ENCODE measurements around the gene KRT81.
"Not testable (repeated sequence)": the region's sequence is repeated elsewhere in the genome, so short reads cannot be mapped to it uniquely, and the experiment has no call there.

KRT81 gene

GRCh38 chr12:52253391-52254179 is 37.7 kb downstream of the KRT81 start:
- no peak for DNase-seq (ENCODE audit: low read depth in 2 of 2)

- DNase-seq (ENCODE audit: low read depth in 2 of 2) = no peak
These were observed 38.5 kb downstream of the KRT81 start for GRCh38 chr12:52252728-52253343.

- not testable (repeated sequence) for DNase-seq (ENCODE audit: low read depth in 2 of 2)
These were observed 39.1 kb downstream of the KRT81 start for GRCh38 chr12:52252175-52252615.

GRCh38 chr12:52251367-52252051 is 39.8 kb downstream of the KRT81 start:
- no peak for DNase-seq (ENCODE audit: low read depth in 2 of 2)

- DNase-seq (ENCODE audit: low read depth in 2 of 2) = no peak
These were observed 41.0 kb downstream of the KRT81 start for GRCh38 chr12:52250048-52250990.

- no peak for DNase-seq (ENCODE audit: low read depth in 2 of 2)
These were observed 41.8 kb downstream of the KRT81 start for GRCh38 chr12:52249511-52250047.

GRCh38 chr12:52248541-52249461 is 42.5 kb downstream of the KRT81 start:
- DNase-seq (ENCODE audit: low read depth in 2 of 2) = no peak

GRCh38 chr12:52247622-52248540 is 43.5 kb downstream of the KRT81 start:
- DNase-seq (ENCODE audit: low read depth in 2 of 2) = no peak

- no peak for DNase-seq (ENCODE audit: low read depth in 2 of 2)
These were observed 44.4 kb downstream of the KRT81 start for GRCh38 chr12:52246720-52247621.

- no peak for DNase-seq (ENCODE audit: low read depth in 2 of 2)
These were observed 45.3 kb downstream of the KRT81 start for GRCh38 chr12:52245962-52246569.

GRCh38 chr12:52245259-52245961 is 45.9 kb downstream of the KRT81 start:
- DNase-seq (ENCODE audit: low read depth in 2 of 2) = no peak

GRCh38 chr12:52244615-52244994 is 46.7 kb downstream of the KRT81 start:
- no peak for DNase-seq (ENCODE audit: low read depth in 2 of 2)

GRCh38 chr12:52243856-52244614 is 47.3 kb downstream of the KRT81 start:
- DNase-seq (ENCODE audit: low read depth in 2 of 2) = peak; percentile 53 to 66

GRCh38 chr12:52243259-52243855 is 48.0 kb downstream of the KRT81 start:
- no peak for DNase-seq (ENCODE audit: low read depth in 2 of 2)

- DNase-seq (ENCODE audit: low read depth in 2 of 2) = no peak
These were observed 48.7 kb downstream of the KRT81 start for GRCh38 chr12:52242442-52243258.
